HG03159 (cell line): ENCODE results near the gene KRTAP19-1.
"Not testable (repeated sequence)": the region's sequence is repeated elsewhere in the genome, so short reads cannot be mapped to it uniquely, and the experiment has no call there.

Experiments used
- ATAC-seq: cut with Tn5 transposase; IDR thresholded peaks from one replicate; pipeline ENCODE4 v1.9.1; 2021; ENCODE audit warnings: mild to moderate bottlenecking, moderate library complexity; ENCODE audit not compliant: unreplicated experiment

The KRTAP19-1 gene

DNA sequence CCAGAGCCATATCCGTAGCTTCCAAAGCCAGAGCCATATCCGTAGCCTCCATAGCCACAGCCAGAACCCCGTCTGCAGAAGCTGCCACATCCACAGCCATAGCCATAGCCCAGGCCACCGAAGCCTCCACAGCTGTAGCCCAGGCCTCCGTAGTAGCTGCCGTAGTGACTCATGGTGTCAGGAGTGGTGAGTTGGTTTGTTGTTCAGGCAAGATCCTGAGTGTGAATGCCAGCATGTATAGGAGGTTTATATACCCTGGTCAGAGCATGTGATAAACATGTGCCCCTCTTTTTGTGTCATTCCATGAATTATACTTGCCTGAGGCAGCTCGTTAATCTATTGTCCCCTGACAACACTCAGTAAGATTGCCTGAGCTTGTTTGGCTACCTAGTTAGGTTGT lies at the start of gene KRTAP19-1:
TSS of gene KRTAP19-1 (minus strand) at position 223 of the 400 bp plus-strand sequence. CDS start at position 173, 50 bp downstream.
- no peak for ATAC-seq

GRCh38 chr21:30518876-30519275 lies 38.7 kb upstream of the KRTAP19-1 start:
- ATAC-seq: no peak

GRCh38 chr21:30515681-30516080 lies 35.5 kb upstream of the KRTAP19-1 start:
- no peak for ATAC-seq

GRCh38 chr21:30505621-30506205 lies 25.5 kb upstream of the KRTAP19-1 start:
- not testable (repeated sequence) for ATAC-seq

GRCh38 chr21:30502041-30502440 lies 21.9 kb upstream of the KRTAP19-1 start, which contains the start of gene KRTAP19-5:
KRTAP19-5 (minus strand) TSS chr21:30502141; CDS start chr21:30502090, 51 bp downstream.
- ATAC-seq: no peak

DNA sequence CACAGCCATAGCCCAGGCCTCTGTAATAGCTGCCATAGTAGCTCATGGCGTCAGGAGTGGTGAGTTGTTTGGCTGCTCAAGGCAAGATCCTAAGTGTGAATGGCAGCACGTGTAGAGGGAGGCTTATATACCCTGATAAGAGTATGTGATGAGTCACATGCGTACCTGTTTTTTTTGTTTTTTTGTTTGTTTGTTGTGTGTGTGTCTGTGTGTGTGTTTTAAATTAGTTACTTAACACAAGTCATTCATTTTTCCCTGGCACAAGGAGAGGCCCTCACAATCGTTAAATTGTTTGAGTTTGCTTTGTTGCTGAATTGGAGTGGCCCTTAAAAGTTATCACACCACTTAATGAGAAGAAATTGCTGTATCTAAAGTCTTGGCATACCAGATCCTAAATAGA lies 16.9 kb upstream of the KRTAP19-1 start, which contains the start of gene KRTAP19-4:
TSS of gene KRTAP19-4 (minus strand) at position 101 of the 400 bp plus-strand sequence. CDS start at position 46, 55 bp downstream.
- ATAC-seq: no peak

GRCh38 chr21:30491963-30492428 lies 11.8 kb upstream of the KRTAP19-1 start, which contains the start of gene KRTAP19-3:
KRTAP19-3 (minus strand) TSS chr21:30492013; CDS start chr21:30491957, 56 bp downstream.
- ATAC-seq: no peak

DNA sequence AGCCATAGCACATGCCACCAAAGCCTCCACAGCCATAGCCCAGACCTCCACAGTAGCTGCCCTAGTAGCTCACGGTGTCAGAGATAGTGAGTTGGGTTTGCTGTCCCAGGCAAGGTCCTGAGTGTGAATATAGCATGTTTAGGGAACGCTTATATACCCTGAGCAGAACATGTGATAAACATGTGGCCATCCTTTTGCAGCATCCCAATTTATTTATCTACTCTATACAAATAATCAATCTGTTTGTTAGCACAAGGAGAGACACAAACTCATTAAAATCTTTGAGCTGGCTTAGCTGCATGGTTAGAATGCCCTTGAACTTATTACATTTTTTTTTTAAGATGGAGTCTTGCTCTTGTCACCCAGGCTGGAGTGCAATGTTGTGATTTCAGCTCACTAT lies 7.2 kb upstream of the KRTAP19-1 start, which contains the start of gene KRTAP19-2:
TSS of gene KRTAP19-2 (minus strand) at position 101 of the 400 bp plus-strand sequence. CDS start at position 13, 88 bp downstream.
- no peak for ATAC-seq

GRCh38 chr21:30486180-30486579 lies 6.0 kb upstream of the KRTAP19-1 start:
- ATAC-seq: no peak

DNA sequence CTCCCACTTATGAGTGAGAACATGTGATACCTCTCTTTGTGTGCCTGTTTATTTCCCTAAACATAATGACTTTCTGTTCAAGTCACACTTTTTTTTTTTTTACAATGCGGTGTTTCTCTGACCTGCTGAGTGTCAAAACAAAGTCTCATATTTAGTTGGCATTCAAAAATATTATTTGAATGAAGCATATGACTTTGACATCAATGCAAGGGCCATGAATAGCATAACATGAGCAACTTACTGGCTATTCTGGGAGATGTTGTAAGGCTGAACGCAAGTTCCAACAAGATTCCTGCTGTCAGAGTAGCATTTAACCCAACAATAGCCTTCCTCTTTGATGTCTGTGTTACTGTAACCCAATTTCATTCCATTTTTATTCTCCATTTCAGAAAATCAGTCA lies 2.0 kb upstream of the KRTAP19-1 start:
- no peak for ATAC-seq

GRCh38 chr21:30479259-30479658 lies 908 bp downstream of the KRTAP19-1 start:
- no peak for ATAC-seq

- ATAC-seq: no peak
Observed at GRCh38 chr21:30478004-30478403, 2.2 kb downstream of the KRTAP19-1 start.

DNA sequence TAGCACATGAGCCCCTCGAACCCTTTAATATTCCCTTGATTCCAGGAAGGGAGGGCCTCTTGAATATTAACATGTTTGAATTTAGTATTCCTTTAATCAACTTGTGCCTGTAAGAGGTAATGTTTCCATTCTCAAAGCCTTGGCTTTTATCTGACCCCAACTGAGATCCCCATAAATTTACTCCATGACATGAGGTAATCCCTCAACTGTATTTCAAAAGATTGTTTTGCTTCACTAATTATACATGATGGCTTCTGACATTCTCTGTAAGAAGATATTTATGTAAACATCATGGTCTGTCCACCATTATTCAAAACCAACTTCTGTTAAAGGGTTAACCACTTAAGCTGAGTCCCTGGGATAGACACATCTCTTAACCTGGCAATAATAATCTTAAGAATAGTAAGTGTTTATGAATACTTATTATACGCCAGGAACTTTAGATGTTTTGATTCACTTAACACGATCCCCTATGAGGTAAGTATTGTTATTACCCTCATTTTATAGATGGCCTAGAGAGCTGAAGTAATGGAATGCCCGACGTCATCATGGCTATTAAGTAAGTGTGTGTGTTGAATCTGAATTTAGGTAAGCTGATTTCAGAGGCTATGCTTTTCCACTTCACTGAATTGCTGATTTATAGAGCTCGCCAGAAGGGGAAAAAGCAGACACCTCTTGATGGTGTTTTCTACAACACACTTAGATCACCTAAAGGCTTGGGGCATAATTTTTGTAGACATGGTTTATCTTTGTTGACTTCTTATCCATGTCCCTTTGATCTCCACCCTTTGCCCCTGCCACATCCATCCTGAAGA lies 11.1 kb downstream of the KRTAP19-1 start:
- ATAC-seq: no peak

- ATAC-seq: no peak
Observed at GRCh38 chr21:30463713-30464112, 16.5 kb downstream of the KRTAP19-1 start.

DNA sequence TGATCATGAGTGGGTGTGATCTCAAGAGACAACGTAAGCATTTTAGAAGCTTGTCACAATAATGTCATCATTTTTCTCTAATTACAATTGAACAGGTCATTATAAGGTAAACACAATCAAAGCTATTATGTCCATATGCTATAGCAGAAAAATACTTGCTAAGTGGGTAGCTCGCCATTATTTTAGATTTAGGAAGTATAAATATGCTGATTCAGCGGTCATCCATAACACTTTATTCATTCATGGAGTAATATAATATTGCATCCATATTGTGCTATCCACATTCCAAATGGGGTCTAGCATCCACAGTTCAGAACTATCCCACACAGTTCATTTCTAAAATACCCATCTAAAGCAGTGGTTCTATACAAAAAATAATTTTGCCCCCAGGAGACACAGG lies 31.7 kb downstream of the KRTAP19-1 start:
- no peak for ATAC-seq

DNA sequence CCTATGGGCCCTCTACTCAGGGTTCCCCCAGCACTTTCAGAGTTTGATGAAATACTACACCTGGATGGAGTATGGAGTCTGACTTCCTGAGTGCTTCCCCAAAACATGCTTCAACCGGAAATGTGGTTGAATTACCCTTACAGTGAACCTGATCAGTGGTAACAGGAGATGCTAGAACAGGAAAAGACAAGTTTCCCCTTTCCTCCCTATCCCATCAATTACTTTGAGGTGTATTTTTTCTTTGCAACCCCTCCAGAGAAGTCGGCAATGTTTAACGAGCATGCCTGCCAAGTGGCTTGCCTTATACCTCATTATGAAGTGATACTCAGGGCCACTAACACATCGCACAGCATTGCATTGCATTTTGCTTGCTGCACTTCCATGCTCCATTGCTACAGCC lies 33.1 kb downstream of the KRTAP19-1 start:
- ATAC-seq: no peak

GRCh38 chr21:30444204-30444603 lies 36.0 kb downstream of the KRTAP19-1 start:
- ATAC-seq: no peak

- no peak for ATAC-seq
Observed at GRCh38 chr21:30443226-30443625, 36.9 kb downstream of the KRTAP19-1 start.

GRCh38 chr21:30439975-30440374 lies 40.2 kb downstream of the KRTAP19-1 start, which contains the start of gene KRTAP15-1:
KRTAP15-1 (plus strand) TSS chr21:30440275; CDS start chr21:30440328, 53 bp downstream.
- ATAC-seq: no peak

DNA sequence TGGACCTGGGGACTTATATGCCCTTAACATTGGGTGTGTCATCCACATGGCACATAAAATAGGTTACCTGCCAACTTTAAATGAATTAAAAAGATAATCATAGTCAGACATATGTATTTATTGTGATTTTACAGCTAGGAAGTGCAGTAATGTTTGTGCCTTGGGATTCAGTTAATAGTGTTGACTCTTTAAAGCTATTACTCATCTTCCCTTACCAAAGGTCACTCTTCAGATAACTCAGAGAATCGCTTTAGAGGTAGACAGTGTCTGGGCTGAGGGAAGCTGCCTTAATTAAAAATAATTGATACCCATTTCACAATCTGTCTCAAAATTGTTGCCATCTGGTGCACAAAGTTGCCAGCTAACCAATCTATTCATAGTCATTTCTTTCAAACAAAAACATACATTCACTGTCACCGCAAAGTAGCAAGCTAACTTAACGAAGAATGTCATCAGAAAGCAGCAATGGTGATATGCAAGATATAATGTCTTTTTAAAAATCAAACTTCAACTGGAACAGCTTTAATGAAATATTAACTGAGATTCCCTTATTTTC lies 43.1 kb downstream of the KRTAP19-1 start:
- ATAC-seq: no peak

GRCh38 chr21:30434033-30434631 lies 46.0 kb downstream of the KRTAP19-1 start:
- no peak for ATAC-seq
